Glutamatergic neuron (in vitro differentiated cells): Measurements from ENCODE around the gene LRRC46. TPM values are rescaled to one million over a fixed set of nuclear protein-coding genes. Genes with fewer than 3 reads are reported as not detected.
A peak's percentile ranks its signal among the peaks of the same experiment; 100 is the strongest.

Experiments used
- DNase-seq: peaks from one replicate; pipeline ENCODE4 v3.0.0; 2022
- H3K27ac Mint-ChIP-seq: one replicate; pipeline ENCODE4 v1.8.0; 2020; ENCODE audit warnings: mild to moderate bottlenecking, mixed read lengths, inconsistent platforms; ENCODE audit not compliant: unreplicated experiment
- H3K27me3 Mint-ChIP-seq: one replicate; pipeline ENCODE4 v1.8.0; 2020; ENCODE audit warnings: mild to moderate bottlenecking, moderate library complexity, mixed read lengths, inconsistent platforms; ENCODE audit not compliant: unreplicated experiment
- H3K36me3 Mint-ChIP-seq: one replicate; pipeline ENCODE4 v1.8.0; 2020; ENCODE audit warnings: mild to moderate bottlenecking, mixed read lengths, inconsistent platforms; ENCODE audit not compliant: unreplicated experiment
- H3K4me1 Mint-ChIP-seq: one replicate; pipeline ENCODE4 v1.8.0; 2020; ENCODE audit warnings: mild to moderate bottlenecking, low read depth, mixed read lengths, inconsistent platforms; ENCODE audit not compliant: unreplicated experiment
- H3K4me3 Mint-ChIP-seq: one replicate; pipeline ENCODE4 v1.8.0; 2020; ENCODE audit warnings: mild to moderate bottlenecking, mixed read lengths, inconsistent platforms; ENCODE audit not compliant: unreplicated experiment
- H3K9me3 Mint-ChIP-seq: one replicate; pipeline ENCODE4 v1.8.0; 2020; ENCODE audit warnings: mild to moderate bottlenecking, moderate library complexity, mixed read lengths, inconsistent platforms; ENCODE audit not compliant: unreplicated experiment
- CTCF ChIP-seq: fragments of 200-600 bp; sonication (generic); IDR thresholded peaks from one replicate; pipeline ENCODE4 v1.5.0; 2021; ENCODE audit not compliant: partially characterized antibody, unreplicated experiment
- total RNA-seq: library from RNA; stranded (reverse); fragmentation: NEBNext Ultra II Directional; extraction: Animal tissue kit (Norgen Biotek cat#: 25700); gene quantifications from one replicate; pipeline ENCODE4 v1.2.1, GENCODE V29; 2021; ENCODE audit not compliant: unreplicated experiment

LRRC46 gene
- total RNA-seq, 1 donor from 2014 or later: 1.3 TPM

DNA sequence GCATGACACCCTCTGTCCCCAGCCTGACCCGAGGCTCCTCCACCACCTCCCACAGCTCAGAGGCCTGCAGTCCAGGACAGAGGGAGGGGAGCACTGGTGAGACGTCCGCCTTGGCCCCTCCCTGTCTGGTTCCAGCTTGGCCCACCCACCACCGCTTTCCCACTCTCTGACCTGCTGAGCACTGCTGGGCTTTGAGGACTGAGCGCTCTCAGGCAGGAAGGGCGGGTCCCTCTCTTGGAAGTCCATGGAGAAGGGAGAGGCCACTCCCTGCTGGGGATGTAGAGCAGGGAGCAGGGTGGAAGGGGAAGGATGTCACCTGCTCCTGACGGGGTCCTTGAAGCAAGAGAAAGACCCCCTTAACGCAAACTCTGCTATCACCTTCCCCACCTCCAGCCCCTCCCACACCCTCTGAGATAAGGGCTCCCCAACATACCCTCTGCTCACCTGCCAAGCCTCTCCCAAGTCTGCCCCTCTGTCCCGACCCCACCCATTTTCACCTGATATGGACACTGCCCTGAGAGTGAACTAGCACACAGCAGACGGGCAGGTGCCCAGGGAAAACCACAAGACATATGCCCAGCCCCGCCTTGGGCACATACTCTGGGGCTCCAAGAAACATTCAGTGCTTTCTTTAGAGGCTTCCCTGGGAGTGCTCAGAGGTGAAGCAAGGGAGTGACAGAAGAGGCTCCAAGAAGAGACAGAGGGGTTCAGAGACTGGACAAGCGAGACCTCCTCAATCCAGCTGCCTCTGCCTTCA lies 11.3 kb upstream of the LRRC46 start:
- peak; percentile 15 for DNase-seq
- Mint-ChIP-seq H3K9me3 (no peaks in the 10 kb centered on the region), H3K36me3 (no peaks in the 10 kb centered on the region), H3K27ac (no peak overlapping the region), H3K4me1 (peaks cover 11% of the 10 kb centered on the region), H3K4me3 (no peak overlapping the region), H3K27me3 (peaks cover 10% of the 10 kb centered on the region)
- no peak for TF ChIP-seq CTCF

DNA sequence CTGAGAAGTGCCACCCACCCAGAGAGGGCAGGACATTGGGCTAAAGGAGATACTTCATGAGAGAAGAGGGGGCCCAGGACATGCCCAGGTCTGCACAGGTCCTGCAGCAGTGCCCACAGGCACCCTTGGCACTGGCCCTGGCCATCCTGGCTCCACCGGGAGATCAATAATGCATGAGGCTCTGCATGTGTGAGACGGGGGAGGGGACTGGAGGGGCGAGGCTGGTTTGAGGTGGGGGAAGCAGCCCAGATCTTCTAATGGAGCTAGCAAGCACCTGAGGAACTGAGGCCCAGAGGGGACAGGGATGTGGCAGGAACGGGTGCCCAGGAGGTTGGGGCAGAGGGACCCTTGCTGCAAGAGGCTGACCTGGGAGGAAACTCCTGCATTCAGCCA lies 10.4 kb upstream of the LRRC46 start:
- peaks cover 10% of the 10 kb centered on the region for H3K27me3 Mint-ChIP-seq
- peaks cover 11% of the 10 kb centered on the region for H3K4me1 Mint-ChIP-seq
- peak; percentile 34 for DNase-seq
- no peak overlapping the region for H3K27ac Mint-ChIP-seq
- H3K9me3 Mint-ChIP-seq: no peaks in the 10 kb centered on the region
- H3K4me3 Mint-ChIP-seq: peak overlapping the region; percentile 93
- no peaks in the 10 kb centered on the region for H3K36me3 Mint-ChIP-seq
- no peak for TF ChIP-seq CTCF

DNA sequence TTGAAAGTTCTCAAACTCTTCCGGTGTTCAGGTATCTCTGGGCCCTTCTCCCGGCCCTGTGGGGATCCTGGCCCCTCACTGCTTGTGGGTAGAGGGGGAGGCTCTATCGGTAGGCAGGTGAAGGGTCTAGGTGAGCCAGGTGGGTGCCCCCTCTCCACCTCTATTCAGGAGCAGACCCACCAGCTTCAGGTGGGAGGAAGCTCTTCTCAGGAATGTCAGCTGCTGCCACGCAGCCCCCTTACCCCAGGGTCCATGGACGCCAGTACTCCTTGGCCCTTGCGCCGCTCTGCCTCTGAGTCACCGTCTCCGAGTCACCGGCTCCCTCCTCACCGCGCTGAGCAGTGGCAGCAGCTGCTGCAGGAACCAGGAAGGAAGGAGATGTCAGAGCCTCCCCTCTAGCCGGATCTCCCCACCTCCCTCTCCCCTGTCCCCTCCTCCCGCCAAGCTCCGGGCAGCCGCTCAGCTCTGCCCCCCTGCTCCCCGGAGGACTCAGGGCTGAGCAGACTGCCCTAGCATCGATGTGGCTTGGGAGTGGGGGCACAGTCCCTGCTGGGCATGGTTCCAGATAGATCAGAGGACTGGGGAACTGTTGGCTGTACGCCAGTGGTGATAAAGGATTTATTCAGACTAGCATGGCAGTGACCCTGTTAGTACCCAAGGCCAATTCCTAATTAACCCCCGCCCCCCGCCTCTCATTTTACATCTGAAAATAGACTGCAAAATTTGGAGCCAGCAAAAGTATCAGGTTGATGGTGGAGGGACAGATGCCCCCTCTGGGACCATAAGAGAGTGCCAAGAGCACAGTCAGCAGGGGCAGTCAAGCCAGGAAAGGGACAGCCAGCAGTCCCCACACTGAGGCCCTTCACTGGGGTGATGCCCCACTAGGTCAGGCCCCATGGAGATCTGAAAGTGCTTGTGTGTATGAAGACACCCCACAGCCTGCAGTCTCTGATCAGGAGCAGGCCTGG lies 9.8 kb upstream of the LRRC46 start, which contains the start of gene OSBPL7:
Gene OSBPL7, minus strand, starts transcription at position 371 of the 968 bp plus-strand sequence. CDS start 1,516 bp downstream, outside the sequence.
- TF ChIP-seq CTCF: no peak
- DNase-seq: peak; percentile 73
- H3K27me3 Mint-ChIP-seq: peaks cover 10% of the 10 kb centered on the region
- H3K4me3 Mint-ChIP-seq: peak within 1 kb of the TSS; percentile 93
- H3K4me1 Mint-ChIP-seq: peaks cover 11% of the 10 kb centered on the region
- H3K36me3 Mint-ChIP-seq: no peaks in the 10 kb centered on the region
- H3K27ac Mint-ChIP-seq: peak within 1 kb of the TSS; percentile 82
- no peaks in the 10 kb centered on the region for H3K9me3 Mint-ChIP-seq

DNA sequence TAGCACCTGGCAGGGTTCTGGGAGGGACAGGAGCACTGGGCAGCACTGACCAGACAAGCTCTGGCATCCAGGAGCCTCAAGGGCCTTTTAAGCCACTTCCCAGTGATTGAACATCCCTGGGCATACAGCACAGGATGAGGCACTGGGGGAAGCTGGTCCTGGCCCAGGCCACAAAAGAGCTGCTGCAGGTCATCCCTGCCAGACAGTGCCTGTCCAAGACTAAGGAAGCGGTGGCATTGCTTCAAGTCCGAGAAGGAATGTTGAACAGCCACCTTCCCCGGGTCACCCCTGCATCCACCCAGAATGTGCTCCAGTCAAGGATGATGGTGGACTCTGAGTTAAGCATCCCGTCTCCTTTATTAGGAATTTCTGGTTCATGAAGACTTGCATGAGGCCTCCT lies 8.7 kb upstream of the LRRC46 start:
- no peak for TF ChIP-seq CTCF
- DNase-seq: no peak
- no peaks in the 10 kb centered on the region for H3K9me3 Mint-ChIP-seq
- peak overlapping the region; percentile 5 for H3K4me3 Mint-ChIP-seq
- no peaks in the 10 kb centered on the region for H3K36me3 Mint-ChIP-seq
- H3K27ac Mint-ChIP-seq: peak overlapping the region; percentile 68
- H3K4me1 Mint-ChIP-seq: peaks cover 11% of the 10 kb centered on the region
- peaks cover 5% of the 10 kb centered on the region for H3K27me3 Mint-ChIP-seq
